Liver (tissue), 9 donors: Measurements from ENCODE around the gene CHN2. TPM values are rescaled to one million over a fixed set of nuclear protein-coding genes. Genes with fewer than 3 reads are reported as not detected.

Experiments
- DNase-seq: peaks from one replicate; pipeline ENCODE4 v3.0.0-alpha.2; 2017; ENCODE audit warnings: low spot score
- H3K27ac ChIP-seq, 2 donors: one replicate each; pipeline ENCODE4 v1.7.0; 2013; ENCODE audit warnings: inconsistent platforms in 2 of 2, low read length in 2 of 2, control low read depth in 1 of 2, low read depth in 1 of 2, mild to moderate bottlenecking in 1 of 2
- H3K27me3 ChIP-seq, 4 donors: one replicate each; pipeline versions ENCODE4 v1.6.1 to v1.7.0; 2013; ENCODE audit warnings: low read length in 3 of 4, inconsistent platforms in 1 of 4, mild to moderate bottlenecking in 1 of 4, moderate library complexity in 1 of 4; ENCODE audit not compliant: control insufficient read depth in 4 of 4, insufficient read depth in 4 of 4
- H3K36me3 ChIP-seq, 4 donors: one replicate each; pipeline versions ENCODE4 v1.6.1 to v1.7.0; 2013; ENCODE audit warnings: low read length in 3 of 4, mild to moderate bottlenecking in 3 of 4, low read depth in 1 of 4, moderate library complexity in 1 of 4; ENCODE audit not compliant: control insufficient read depth in 4 of 4, insufficient read depth in 3 of 4
- H3K4me1 ChIP-seq, 4 donors: one replicate each; pipeline versions ENCODE4 v1.6.1 to v1.7.0; 2013; ENCODE audit warnings: low read length in 3 of 4, mild to moderate bottlenecking in 3 of 4, moderate library complexity in 1 of 4; ENCODE audit not compliant: control insufficient read depth in 4 of 4, insufficient read depth in 4 of 4
- H3K4me3 ChIP-seq, 3 donors: one replicate each; pipeline versions ENCODE4 v1.6.1 to v1.7.0; 2013; ENCODE audit warnings: low read length in 3 of 3, control low read depth in 1 of 3, low read depth in 1 of 3, mild to moderate bottlenecking in 1 of 3
- H3K9ac ChIP-seq, 2 donors: one replicate each; pipeline ENCODE4 v1.7.0; 2013; ENCODE audit warnings: low read length in 2 of 2, mild to moderate bottlenecking in 2 of 2, moderate library complexity in 2 of 2, control low read depth in 1 of 2, low read depth in 1 of 2
- H3K9me3 ChIP-seq, 4 donors: one replicate each; pipeline versions ENCODE4 v1.6.1 to v1.7.0; 2013; ENCODE audit warnings: low read length in 3 of 4; ENCODE audit not compliant: control insufficient read depth in 4 of 4
- EGR1 ChIP-seq, 2 donors: IDR thresholded peaks; 2 replicates each; pipeline ENCODE4 v1.6.1; 2016 to 2018; ENCODE audit warnings: antibody characterized with exemption in 2 of 2, low read depth in 2 of 2
- FOXA1 ChIP-seq: IDR thresholded peaks from 2 replicates; pipeline ENCODE4 v1.6.1; 2016; ENCODE audit warnings: antibody characterized with exemption
- FOXA2 ChIP-seq: IDR thresholded peaks from 2 replicates; pipeline ENCODE4 v1.6.1; 2016; ENCODE audit warnings: antibody characterized with exemption
- GABPA ChIP-seq, 2 donors: IDR thresholded peaks in 1 of 2; conservative IDR thresholded peaks in 1 of 2; 2 replicates each; pipeline ENCODE4 v1.6.1; 2016; ENCODE audit warnings: antibody characterized with exemption in 2 of 2, mild to moderate bottlenecking in 1 of 2, moderate library complexity in 1 of 2
- HNF4A ChIP-seq, 2 donors: conservative IDR thresholded peaks; 2 replicates each; pipeline ENCODE4 v1.6.1; 2016; ENCODE audit warnings: antibody characterized with exemption in 2 of 2, mild to moderate bottlenecking in 2 of 2
- HNF4G ChIP-seq: IDR thresholded peaks from 2 replicates; pipeline ENCODE4 v1.6.1; 2016; ENCODE audit warnings: antibody characterized with exemption
- JUND ChIP-seq, 2 donors: IDR thresholded peaks; 2 replicates each; pipeline ENCODE4 v1.6.1; 2016; ENCODE audit warnings: antibody characterized with exemption in 2 of 2
- NR2F2 ChIP-seq: IDR thresholded peaks from 2 replicates; pipeline ENCODE4 v1.6.1; 2016; ENCODE audit warnings: antibody characterized with exemption
- RAD21 ChIP-seq, 2 donors: IDR thresholded peaks; 2 replicates each; pipeline ENCODE4 v1.6.1; 2016; ENCODE audit warnings: antibody characterized with exemption in 2 of 2, mild to moderate bottlenecking in 2 of 2
- RXRA ChIP-seq, 2 donors: IDR thresholded peaks; 2 replicates each; pipeline ENCODE4 v1.6.1; 2017 to 2018; ENCODE audit warnings: antibody characterized with exemption in 2 of 2, mild to moderate bottlenecking in 1 of 2
- SP1 ChIP-seq: IDR thresholded peaks from 2 replicates; pipeline ENCODE4 v1.6.1; 2018; ENCODE audit warnings: antibody characterized with exemption, mild to moderate bottlenecking
- TAF1 ChIP-seq: conservative IDR thresholded peaks from 2 replicates; pipeline ENCODE4 v1.6.1; 2016; ENCODE audit warnings: antibody characterized with exemption, mild to moderate bottlenecking
- YY1 ChIP-seq: IDR thresholded peaks from 2 replicates; pipeline ENCODE4 v1.6.1; 2016; ENCODE audit warnings: antibody characterized with exemption, mild to moderate bottlenecking
- WGBS: extraction: QIAGEN DNeasy Blood & Tissue Kit; methylation state at CpG from one replicate; pipeline ENCODE4 v1.1.7; 2013; 5-methylcytosine and 5-hydroxymethylcytosine counted together
- polyA plus RNA-seq, 2 donors: library from polyadenylated mRNA; stranded (reverse) in 1 of 2; unstranded in 1 of 2; fragments of 200-250 nt in 1 of 2; fragments of >200 nt in 1 of 2; fragmentation: Nextera tagmentation in 1 of 2; extraction: Ambion mirVana in 1 of 2; gene quantifications; one replicate each; pipeline versions ENCODE4 v1.2.1 to v1.2.3, GENCODE V29; 2013 to 2015
- total RNA-seq, 2 donors: library from RNA; depleted of rRNA; stranded (reverse); fragments of >200 nt; gene quantifications; one replicate each; pipeline ENCODE4 v1.2.3, GENCODE V29; 2014
- TF ChIP-seq, protein P1 (sequence below): fragments of 150-350 bp; IDR thresholded peaks from 2 replicates; pipeline ENCODE4 v1.5.1; 2017; ENCODE audit warnings: improper control_type of control experiment, low read depth, low read length; ENCODE audit not compliant: missing input control
- TF ChIP-seq, protein P2 (sequence below): IDR thresholded peaks from 2 replicates; pipeline ENCODE4 v1.6.1; 2016; ENCODE audit warnings: antibody characterized with exemption
- TF ChIP-seq, protein P3 (sequence below): IDR thresholded peaks from 2 replicates; pipeline ENCODE4 v1.6.1; 2016; ENCODE audit warnings: antibody characterized with exemption
- TF ChIP-seq, protein P4 (sequence below): IDR thresholded peaks from 2 replicates; pipeline ENCODE4 v1.6.1; 2016; ENCODE audit warnings: antibody characterized with exemption, mild to moderate bottlenecking
- TF ChIP-seq, protein P5 (sequence below): IDR thresholded peaks from 2 replicates; pipeline ENCODE4 v1.6.1; 2016; ENCODE audit warnings: antibody characterized with exemption
- donor health status: healthy.
- donor health status: healthy.
- donor health status: healthy.
- donor health status: healthy.
- donor health status: healthy.

Gene CHN2
- total and polyA plus RNA-seq, 4 donors = 8.3 to 25.4 (median 17.8) TPM

DNA sequence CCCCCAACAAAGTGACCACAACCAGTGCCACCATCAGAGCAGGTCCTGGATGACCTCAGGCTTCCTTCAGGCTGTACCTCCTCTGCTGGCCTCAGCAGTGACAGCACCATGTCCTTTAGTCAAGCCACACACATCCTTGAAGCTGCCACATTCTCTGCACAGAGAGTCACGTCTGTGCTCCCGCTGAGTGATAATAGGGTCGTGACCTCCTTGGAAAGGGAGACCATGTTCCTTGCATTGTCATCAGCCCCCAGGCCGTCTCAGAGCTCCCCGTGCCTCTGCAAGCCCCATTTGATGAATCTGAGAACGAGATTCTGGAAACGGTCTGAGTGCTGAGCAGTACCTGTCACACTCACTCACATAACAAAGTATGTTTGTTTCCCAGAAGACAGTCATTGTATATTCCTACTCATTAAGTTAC is 262.6 kb downstream of the CHN2 start:
- Histone ChIP-seq H3K9me3 (no peaks in the 10 kb centered on the region), H3K36me3 (peaks cover 0 to 5% (median 0%) of the 10 kb centered on the region in 4 donors), H3K9ac (no peak overlapping the region), H3K4me3 (no peak overlapping the region), H3K27me3 (no peaks in the 10 kb centered on the region), H3K27ac (no peak overlapping the region), H3K4me1 (no peaks in the 10 kb centered on the region)
- DNase-seq = no peak
- TF ChIP-seq FOXA2 (no peak), SP1 (no peak), HNF4G (no peak), JUND (IDR thresholded peaks at IDR 0.05) (no peak), NR2F2 (no peak), HNF4A (conservative IDR thresholded peaks at IDR 0.05) (no peak), RAD21 (IDR thresholded peaks at IDR 0.05) (no peak)
- TF ChIP-seq, protein P1, sequence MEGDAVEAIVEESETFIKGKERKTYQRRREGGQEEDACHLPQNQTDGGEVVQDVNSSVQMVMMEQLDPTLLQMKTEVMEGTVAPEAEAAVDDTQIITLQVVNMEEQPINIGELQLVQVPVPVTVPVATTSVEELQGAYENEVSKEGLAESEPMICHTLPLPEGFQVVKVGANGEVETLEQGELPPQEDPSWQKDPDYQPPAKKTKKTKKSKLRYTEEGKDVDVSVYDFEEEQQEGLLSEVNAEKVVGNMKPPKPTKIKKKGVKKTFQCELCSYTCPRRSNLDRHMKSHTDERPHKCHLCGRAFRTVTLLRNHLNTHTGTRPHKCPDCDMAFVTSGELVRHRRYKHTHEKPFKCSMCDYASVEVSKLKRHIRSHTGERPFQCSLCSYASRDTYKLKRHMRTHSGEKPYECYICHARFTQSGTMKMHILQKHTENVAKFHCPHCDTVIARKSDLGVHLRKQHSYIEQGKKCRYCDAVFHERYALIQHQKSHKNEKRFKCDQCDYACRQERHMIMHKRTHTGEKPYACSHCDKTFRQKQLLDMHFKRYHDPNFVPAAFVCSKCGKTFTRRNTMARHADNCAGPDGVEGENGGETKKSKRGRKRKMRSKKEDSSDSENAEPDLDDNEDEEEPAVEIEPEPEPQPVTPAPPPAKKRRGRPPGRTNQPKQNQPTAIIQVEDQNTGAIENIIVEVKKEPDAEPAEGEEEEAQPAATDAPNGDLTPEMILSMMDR = no peak
- TF ChIP-seq, protein P2, sequence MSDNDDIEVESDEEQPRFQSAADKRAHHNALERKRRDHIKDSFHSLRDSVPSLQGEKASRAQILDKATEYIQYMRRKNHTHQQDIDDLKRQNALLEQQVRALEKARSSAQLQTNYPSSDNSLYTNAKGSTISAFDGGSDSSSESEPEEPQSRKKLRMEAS = no peak
- 89% methylated on average over 7 of the region's 7 CpGs for WGBS

DNA sequence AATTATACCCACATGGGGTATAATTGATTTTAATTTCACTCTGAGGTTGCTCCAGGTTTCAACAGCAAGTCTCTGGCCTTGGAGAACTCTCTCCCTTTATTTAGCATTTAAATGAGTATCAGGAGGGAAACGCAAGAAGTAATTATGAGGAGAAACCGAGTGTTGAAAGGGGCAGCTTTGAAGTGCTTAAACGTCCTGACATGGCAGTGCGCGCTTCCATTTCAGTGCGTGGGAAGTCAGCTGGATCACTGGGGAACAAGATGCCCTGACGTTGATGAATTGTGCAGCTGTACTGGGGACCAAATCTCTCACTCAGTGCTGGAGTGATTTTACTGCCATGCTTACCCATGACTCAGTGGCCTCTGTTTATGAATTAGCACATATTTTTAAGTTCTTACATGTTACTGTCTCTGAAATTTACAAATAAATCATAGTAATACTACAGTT is 263.0 kb downstream of the CHN2 start:
- Histone ChIP-seq H3K9me3 (no peaks in the 10 kb centered on the region), H3K4me3 (no peak overlapping the region), H3K27me3 (no peaks in the 10 kb centered on the region), H3K36me3 (peaks cover 0 to 5% (median 0%) of the 10 kb centered on the region in 4 donors), H3K4me1 (no peaks in the 10 kb centered on the region), H3K9ac (no peak overlapping the region), H3K27ac (no peak overlapping the region)
- TF ChIP-seq FOXA2 (no peak), HNF4A (conservative IDR thresholded peaks at IDR 0.05) (no peak), TAF1 (no peak), RXRA (IDR thresholded peaks at IDR 0.05) (no peak), RAD21 (IDR thresholded peaks at IDR 0.05) (no peak), HNF4G (no peak), SP1 (no peak), YY1 (no peak), NR2F2 (no peak), JUND (IDR thresholded peaks at IDR 0.05) (no peak), FOXA1 (no peak), EGR1 (IDR thresholded peaks at IDR 0.05; ENCODE audit: low read depth in 2 of 2) (no peak), GABPA (IDR thresholded peaks at IDR 0.05 in 1 of 2, conservative IDR thresholded peaks at IDR 0.05 in 1 of 2) (no peak)
- TF ChIP-seq, protein P2 = no peak
- TF ChIP-seq, protein P3, sequence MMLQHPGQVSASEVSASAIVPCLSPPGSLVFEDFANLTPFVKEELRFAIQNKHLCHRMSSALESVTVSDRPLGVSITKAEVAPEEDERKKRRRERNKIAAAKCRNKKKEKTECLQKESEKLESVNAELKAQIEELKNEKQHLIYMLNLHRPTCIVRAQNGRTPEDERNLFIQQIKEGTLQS = no peak
- TF ChIP-seq, protein P1 = no peak
- TF ChIP-seq, protein P4, sequence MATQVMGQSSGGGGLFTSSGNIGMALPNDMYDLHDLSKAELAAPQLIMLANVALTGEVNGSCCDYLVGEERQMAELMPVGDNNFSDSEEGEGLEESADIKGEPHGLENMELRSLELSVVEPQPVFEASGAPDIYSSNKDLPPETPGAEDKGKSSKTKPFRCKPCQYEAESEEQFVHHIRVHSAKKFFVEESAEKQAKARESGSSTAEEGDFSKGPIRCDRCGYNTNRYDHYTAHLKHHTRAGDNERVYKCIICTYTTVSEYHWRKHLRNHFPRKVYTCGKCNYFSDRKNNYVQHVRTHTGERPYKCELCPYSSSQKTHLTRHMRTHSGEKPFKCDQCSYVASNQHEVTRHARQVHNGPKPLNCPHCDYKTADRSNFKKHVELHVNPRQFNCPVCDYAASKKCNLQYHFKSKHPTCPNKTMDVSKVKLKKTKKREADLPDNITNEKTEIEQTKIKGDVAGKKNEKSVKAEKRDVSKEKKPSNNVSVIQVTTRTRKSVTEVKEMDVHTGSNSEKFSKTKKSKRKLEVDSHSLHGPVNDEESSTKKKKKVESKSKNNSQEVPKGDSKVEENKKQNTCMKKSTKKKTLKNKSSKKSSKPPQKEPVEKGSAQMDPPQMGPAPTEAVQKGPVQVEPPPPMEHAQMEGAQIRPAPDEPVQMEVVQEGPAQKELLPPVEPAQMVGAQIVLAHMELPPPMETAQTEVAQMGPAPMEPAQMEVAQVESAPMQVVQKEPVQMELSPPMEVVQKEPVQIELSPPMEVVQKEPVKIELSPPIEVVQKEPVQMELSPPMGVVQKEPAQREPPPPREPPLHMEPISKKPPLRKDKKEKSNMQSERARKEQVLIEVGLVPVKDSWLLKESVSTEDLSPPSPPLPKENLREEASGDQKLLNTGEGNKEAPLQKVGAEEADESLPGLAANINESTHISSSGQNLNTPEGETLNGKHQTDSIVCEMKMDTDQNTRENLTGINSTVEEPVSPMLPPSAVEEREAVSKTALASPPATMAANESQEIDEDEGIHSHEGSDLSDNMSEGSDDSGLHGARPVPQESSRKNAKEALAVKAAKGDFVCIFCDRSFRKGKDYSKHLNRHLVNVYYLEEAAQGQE = no peak
- TF ChIP-seq, protein P5, sequence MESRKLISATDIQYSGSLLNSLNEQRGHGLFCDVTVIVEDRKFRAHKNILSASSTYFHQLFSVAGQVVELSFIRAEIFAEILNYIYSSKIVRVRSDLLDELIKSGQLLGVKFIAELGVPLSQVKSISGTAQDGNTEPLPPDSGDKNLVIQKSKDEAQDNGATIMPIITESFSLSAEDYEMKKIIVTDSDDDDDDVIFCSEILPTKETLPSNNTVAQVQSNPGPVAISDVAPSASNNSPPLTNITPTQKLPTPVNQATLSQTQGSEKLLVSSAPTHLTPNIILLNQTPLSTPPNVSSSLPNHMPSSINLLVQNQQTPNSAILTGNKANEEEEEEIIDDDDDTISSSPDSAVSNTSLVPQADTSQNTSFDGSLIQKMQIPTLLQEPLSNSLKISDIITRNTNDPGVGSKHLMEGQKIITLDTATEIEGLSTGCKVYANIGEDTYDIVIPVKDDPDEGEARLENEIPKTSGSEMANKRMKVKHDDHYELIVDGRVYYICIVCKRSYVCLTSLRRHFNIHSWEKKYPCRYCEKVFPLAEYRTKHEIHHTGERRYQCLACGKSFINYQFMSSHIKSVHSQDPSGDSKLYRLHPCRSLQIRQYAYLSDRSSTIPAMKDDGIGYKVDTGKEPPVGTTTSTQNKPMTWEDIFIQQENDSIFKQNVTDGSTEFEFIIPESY = no peak
- WGBS = 85% methylated on average over 7 of the region's 7 CpGs
- DNase-seq = no peak
